ENCODE data around the gene NCBP1.

NCBP1 gene

GRCh38 chr9:97721396-97721795 lies 87.8 kb downstream of the NCBP1 start:
- DNase-seq = no peak

- no peak for DNase-seq
Observed at GRCh38 chr9:97722331-97722730, 88.7 kb downstream of the NCBP1 start.
